Endothelial cell of umbilical vein (primary cell): ENCODE measurements around the gene IQCC.
"Not testable (repeated sequence)": the region's sequence is repeated elsewhere in the genome, so short reads cannot be mapped to it uniquely, and the experiment has no call there.

Source experiments
- CTCF ChIP-seq, 2 donors: IDR thresholded peaks; 1 replicate in 1 of 2; 2 replicates in 1 of 2; pipeline ENCODE4 v1.5.1; 2011; ENCODE audit warnings: low read length in 2 of 2, mild to moderate bottlenecking in 2 of 2, moderate library complexity in 2 of 2, control low read depth in 1 of 2, inconsistent platforms in 1 of 2, low read depth in 1 of 2; ENCODE audit not compliant: insufficient read depth in 1 of 2; ENCODE audit errors: extremely low read depth in 1 of 2
- EZH2 ChIP-seq: IDR thresholded peaks from 2 replicates; pipeline ENCODE4 v1.6.1; 2012; ENCODE audit warnings: borderline replicate concordance, low read depth, mild to moderate bottlenecking, moderate library complexity, low read length, inconsistent platforms; ENCODE audit not compliant: severe bottlenecking
- POLR2A ChIP-seq: IDR thresholded peaks from 2 replicates; pipeline ENCODE4 v1.6.1; 2012; ENCODE audit warnings: low read depth, mild to moderate bottlenecking, control low read depth, low read length
- POLR2AphosphoS5 ChIP-seq: IDR thresholded peaks from 2 replicates; pipeline ENCODE4 v1.6.1; 2012; ENCODE audit warnings: low read depth, mild to moderate bottlenecking, control low read depth, low read length, moderate library complexity; ENCODE audit not compliant: insufficient read depth

DNA sequence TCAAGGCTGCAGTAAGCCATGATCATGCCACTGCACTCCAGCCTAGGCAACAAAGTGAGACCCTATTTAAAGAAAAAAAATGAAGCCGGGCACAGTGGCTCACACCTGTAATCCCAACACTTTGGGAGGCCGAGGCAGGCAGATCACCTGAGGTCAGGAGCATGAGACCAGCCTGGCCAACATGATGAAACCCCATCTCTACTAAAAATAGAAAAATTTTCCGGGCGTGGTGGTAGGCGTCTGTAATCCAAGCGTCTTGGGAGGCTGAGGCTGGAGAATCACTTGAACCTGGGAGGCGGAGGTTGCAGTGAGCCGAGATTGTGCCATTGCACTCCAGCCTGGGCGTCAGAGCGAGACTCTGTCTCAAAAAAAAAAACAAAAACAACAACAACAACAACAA, 39.8 kb upstream of the IQCC start:
- not testable (repeated sequence) for TF ChIP-seq CTCF (IDR thresholded peaks at IDR 0.05; ENCODE audit: extremely low read depth in 1 of 2, insufficient read depth in 1 of 2, low read depth in 1 of 2, low read length in 2 of 2); POLR2A; EZH2; POLR2AphosphoS5
